ENCODE results near the gene STOML1. TPM values are rescaled to one million over a fixed set of nuclear protein-coding genes. Genes with fewer than 3 reads are reported as not detected.
A peak's percentile ranks its signal among the peaks of the same experiment; 100 is the strongest.

Gene STOML1
- total and polyA plus RNA-seq, 8 donors = 5.2 to 13.2 (median 9.2) TPM

GRCh38 chr15:73937296-73937695, 54.8 kb downstream of the STOML1 start:
- peaks cover 5 to 14% (median 8%) of the 10 kb centered on the region in 3 donors for H3K4me1 ChIP-seq
- H3K27me3 ChIP-seq = no peaks in the 10 kb centered on the region
- DNase-seq (no peak), FAIRE-seq (no peak), ATAC-seq (no peak)
- 74 to 80% methylated on average over 10 of the region's 10 CpGs for WGBS, 2 donors
- H3K36me3 ChIP-seq = no peaks in the 10 kb centered on the region
- H3K4me3 ChIP-seq = no peak overlapping the region
- intact Hi-C loops (cut with DNase I) = no loop called here
- TF ChIP-seq, protein P1, sequence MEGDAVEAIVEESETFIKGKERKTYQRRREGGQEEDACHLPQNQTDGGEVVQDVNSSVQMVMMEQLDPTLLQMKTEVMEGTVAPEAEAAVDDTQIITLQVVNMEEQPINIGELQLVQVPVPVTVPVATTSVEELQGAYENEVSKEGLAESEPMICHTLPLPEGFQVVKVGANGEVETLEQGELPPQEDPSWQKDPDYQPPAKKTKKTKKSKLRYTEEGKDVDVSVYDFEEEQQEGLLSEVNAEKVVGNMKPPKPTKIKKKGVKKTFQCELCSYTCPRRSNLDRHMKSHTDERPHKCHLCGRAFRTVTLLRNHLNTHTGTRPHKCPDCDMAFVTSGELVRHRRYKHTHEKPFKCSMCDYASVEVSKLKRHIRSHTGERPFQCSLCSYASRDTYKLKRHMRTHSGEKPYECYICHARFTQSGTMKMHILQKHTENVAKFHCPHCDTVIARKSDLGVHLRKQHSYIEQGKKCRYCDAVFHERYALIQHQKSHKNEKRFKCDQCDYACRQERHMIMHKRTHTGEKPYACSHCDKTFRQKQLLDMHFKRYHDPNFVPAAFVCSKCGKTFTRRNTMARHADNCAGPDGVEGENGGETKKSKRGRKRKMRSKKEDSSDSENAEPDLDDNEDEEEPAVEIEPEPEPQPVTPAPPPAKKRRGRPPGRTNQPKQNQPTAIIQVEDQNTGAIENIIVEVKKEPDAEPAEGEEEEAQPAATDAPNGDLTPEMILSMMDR (IDR thresholded peaks at IDR 0.05) = no peak
- no peak overlapping the region for H3K27ac ChIP-seq
- H3K9me3 ChIP-seq = no peaks in the 10 kb centered on the region

DNA sequence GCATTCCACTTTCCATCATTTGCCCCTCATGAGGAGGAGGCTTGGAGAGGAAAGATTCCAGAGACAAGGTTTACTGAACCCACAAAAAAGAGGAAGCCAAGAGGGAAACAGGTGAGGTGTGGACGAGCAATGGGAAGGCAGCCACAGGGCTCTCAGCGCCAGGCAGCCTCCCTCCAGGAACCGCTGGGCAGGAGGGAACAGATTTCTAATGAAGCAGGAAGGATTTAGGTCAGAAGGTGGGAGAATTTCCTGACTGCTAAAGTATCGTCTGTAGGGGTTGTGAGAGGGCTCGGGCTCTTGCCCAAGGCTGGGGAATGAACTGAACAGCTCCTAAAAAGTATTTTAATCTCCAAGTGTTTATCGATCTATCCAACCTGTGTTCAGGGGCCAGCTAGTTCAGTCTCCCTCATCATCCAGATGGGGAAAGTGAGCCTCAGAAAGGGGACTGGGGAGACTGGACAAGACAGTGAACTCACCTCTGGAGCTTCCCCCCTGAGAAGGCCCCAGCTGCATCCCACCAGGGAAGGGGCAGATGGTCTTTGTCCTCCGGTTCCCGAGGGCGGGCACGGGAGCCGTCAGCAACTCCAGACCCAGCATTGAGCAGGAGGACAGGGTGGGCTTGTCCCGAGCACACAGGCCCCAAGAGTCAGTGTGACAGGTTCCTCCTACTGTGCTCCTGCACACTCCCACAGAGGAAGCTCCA, 55.4 kb downstream of the STOML1 start:
- Histone ChIP-seq H3K27me3 (no peaks in the 10 kb centered on the region), H3K4me3 (no peak overlapping the region), H3K4me1 (peaks cover 5 to 14% (median 8%) of the 10 kb centered on the region in 3 donors), H3K36me3 (no peaks in the 10 kb centered on the region), H3K9me3 (no peaks in the 10 kb centered on the region), H3K27ac (no peak overlapping the region)
- ATAC-seq (no peak), FAIRE-seq (no peak), DNase-seq (no peak)
- WGBS, 2 donors = 73 to 74% methylated on average over 12 of the region's 12 CpGs
- TF ChIP-seq, protein P1 (IDR thresholded peaks at IDR 0.05) = no peak
- intact Hi-C loops (cut with DNase I) = no loop called here

DNA sequence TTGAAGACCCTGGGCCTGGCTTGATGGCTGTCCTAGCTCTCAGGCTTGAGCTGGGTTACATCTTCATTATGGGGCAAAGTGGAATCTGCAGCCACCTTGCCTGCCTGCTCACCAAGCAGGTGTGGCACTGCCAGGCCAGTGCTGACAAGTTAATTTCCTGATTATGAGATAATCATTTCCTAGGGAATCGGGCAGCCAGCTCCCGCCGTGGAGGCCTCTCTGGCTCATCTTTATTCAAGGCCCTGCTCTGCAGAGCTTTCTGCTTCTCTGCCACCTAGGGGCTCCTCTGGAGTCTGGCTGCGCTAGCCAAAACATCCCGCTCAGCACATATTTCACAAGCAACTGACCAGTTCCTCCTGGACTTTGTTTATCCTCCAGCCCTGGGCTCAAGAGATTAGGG, 55.9 kb downstream of the STOML1 start:
- H3K27me3 ChIP-seq = no peaks in the 10 kb centered on the region
- H3K4me3 ChIP-seq = no peak overlapping the region
- TF ChIP-seq, protein P1 (IDR thresholded peaks at IDR 0.05) = no peak
- ATAC-seq (peak in 2 of 4 donors; percentile 14 to 49), DNase-seq (peak in 1 of 6 donors; percentile 38), FAIRE-seq (no peak)
- H3K36me3 ChIP-seq = no peaks in the 10 kb centered on the region
- intact Hi-C loops (cut with DNase I) = no loop called here
- H3K27ac ChIP-seq = no peak overlapping the region
- H3K9me3 ChIP-seq = no peaks in the 10 kb centered on the region
- 57 to 62% methylated on average over 5 of the region's 5 CpGs for WGBS, 2 donors
- peaks cover 5 to 14% (median 8%) of the 10 kb centered on the region in 3 donors for H3K4me1 ChIP-seq

- TF ChIP-seq, protein P1 (IDR thresholded peaks at IDR 0.05) = no peak
- Histone ChIP-seq H3K27ac (no peak overlapping the region), H3K27me3 (no peaks in the 10 kb centered on the region), H3K36me3 (no peaks in the 10 kb centered on the region), H3K4me3 (no peak overlapping the region), H3K9me3 (no peaks in the 10 kb centered on the region), H3K4me1 (peaks cover 5 to 14% (median 8%) of the 10 kb centered on the region in 3 donors)
- WGBS, 2 donors = 94 to 96% methylated on average over 2 to 4 of the region's 4 CpGs
- no peak for FAIRE-seq
- DNase-seq = peak in 1 of 6 donors; percentile 49
- intact Hi-C loops (cut with DNase I) = no loop called here
- ATAC-seq = peak in 1 of 4 donors; percentile 24
Observed at GRCh38 chr15:73935547-73935946, 56.5 kb downstream of the STOML1 start.

DNA sequence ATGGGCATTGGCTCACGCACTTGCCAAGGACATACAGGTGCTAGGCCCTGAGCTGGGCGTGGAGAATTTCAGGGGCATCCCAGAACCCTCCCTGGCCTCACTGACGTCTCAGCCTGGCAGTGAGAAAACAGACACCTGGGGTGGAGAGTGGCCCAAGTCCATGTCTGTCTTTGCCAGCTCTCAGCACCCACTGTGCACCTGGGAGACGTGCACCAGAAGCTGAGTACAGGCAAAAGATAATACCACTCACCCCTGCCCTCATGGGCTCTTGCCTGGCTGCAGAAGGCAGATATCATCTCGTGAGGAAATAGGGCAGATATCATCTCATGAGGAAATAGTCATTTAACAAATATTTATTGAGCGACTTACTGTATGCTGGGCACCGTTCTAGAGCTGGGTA, 57.8 kb downstream of the STOML1 start:
- peaks cover 5 to 14% (median 8%) of the 10 kb centered on the region in 3 donors for H3K4me1 ChIP-seq
- H3K9me3 ChIP-seq = no peaks in the 10 kb centered on the region
- H3K4me3 ChIP-seq = no peak overlapping the region
- DNase-seq (peak; percentile 63 to 88 (median 82)), FAIRE-seq (no peak), ATAC-seq (peak; percentile 79 to 91 (median 88))
- H3K27me3 ChIP-seq = no peaks in the 10 kb centered on the region
- H3K36me3 ChIP-seq = no peaks in the 10 kb centered on the region
- 37 to 39% methylated on average over 7 of the region's 7 CpGs for WGBS, 2 donors
- intact Hi-C loops (cut with DNase I) = no loop called here
- TF ChIP-seq, protein P1 (IDR thresholded peaks at IDR 0.05) = no peak
- peak overlapping the region; percentile 5 to 59 (median 50) for H3K27ac ChIP-seq

Measured in pancreas (tissue), 10 donors.